SK-N-MC (cell line): ENCODE data around the gene SH2D4B.

Experiments used
- EZH2 ChIP-seq: fragments of 200-600 bp; sonication (generic); IDR thresholded peaks from one replicate; pipeline ENCODE4 v1.6.1; 2017; ENCODE audit warnings: antibody characterized with exemption
- FOXP2 ChIP-seq: optimal IDR thresholded peaks from 2 replicates; pipeline ENCODE3; 2011; ENCODE audit warnings: mild to moderate bottlenecking, moderate library complexity; ENCODE audit not compliant: insufficient read depth; ENCODE audit errors: extremely low read length, control extremely low read depth
- POLR2AphosphoS5 ChIP-seq: IDR thresholded peaks from 2 replicates; pipeline ENCODE4 v1.6.1; 2012; ENCODE audit warnings: mild to moderate bottlenecking, low read depth, low read length, borderline replicate concordance

- no peak for TF ChIP-seq POLR2AphosphoS5
- no peak for TF ChIP-seq FOXP2
- TF ChIP-seq EZH2, result no peak
Observed at GRCh38 chr10:80522756-80523363, 14.8 kb upstream of the SH2D4B start.
